Hepatocyte (in vitro differentiated cells): ENCODE data around the gene PAFAH1B1.
"Not testable (repeated sequence)": the region's sequence is repeated elsewhere in the genome, so short reads cannot be mapped to it uniquely, and the experiment has no call there.

Experiments
- CTCF ChIP-seq: fragments of 200-600 bp; sonication (generic); IDR thresholded peaks from 2 replicates; pipeline ENCODE4 v1.5.1; 2016; ENCODE audit warnings: antibody characterized with exemption, mild to moderate bottlenecking; ENCODE audit not compliant: poor library complexity
- EZH2 ChIP-seq: fragments of 200-600 bp; sonication (generic); IDR thresholded peaks from 2 replicates; pipeline ENCODE4 v1.6.1; 2016; ENCODE audit warnings: antibody characterized with exemption, mild to moderate bottlenecking, borderline replicate concordance
- EZH2phosphoT487 ChIP-seq: fragments of 200-600 bp; sonication (generic); IDR thresholded peaks from one replicate; pipeline ENCODE4 v1.6.1; 2018; ENCODE audit warnings: antibody characterized with exemption, mild to moderate bottlenecking, low read depth, moderate library complexity; ENCODE audit not compliant: unreplicated experiment, severe bottlenecking

DNA sequence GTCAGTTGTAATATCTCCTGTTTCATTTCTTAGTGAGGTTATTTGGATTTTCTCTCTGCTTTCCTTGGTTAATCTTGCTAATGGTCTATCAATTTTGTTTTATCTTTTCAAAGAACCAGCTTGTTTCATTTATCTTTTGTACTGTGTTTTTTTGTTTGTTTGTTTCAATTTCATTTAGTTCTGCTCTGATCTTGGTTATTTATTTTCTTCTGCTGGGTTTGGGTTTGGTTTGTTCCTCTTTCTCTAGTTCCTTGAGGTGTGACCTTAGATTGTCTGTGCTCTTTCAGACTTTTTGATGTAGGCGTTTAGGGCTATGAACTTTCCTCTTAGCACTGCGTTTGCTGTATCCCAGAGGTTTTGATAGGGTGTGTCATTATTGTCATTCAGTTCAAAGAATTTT lies 35.5 kb downstream of the PAFAH1B1 start:
- not testable (repeated sequence) for TF ChIP-seq CTCF, EZH2phosphoT487, EZH2
